H1 (cell line): ENCODE measurements around the gene KIZ. TPM values are rescaled to one million over a fixed set of nuclear protein-coding genes. Genes with fewer than 3 reads are reported as not detected.

Source experiments
- CTCF ChIA-PET: fragments of 300-600 bp; sonication (Branson Sonifier 250); formaldehyde crosslinking; loops from one replicate; lab custom pipeline; 2021; ENCODE audit not compliant: partially characterized antibody; lab: Charles Lee
- POLR2A ChIA-PET: fragments of 300-600 bp; sonication (Branson Sonifier 250); formaldehyde crosslinking; loops from one replicate; lab custom pipeline; 2021; ENCODE audit warnings: inconsistent platforms; ENCODE audit not compliant: partially characterized antibody; lab: Charles Lee
- DNase-seq, 2 experiments: peaks; one replicate each; pipeline versions ENCODE4 v3.0.0 to v3.0.0-alpha.2; 2010 to 2022; ENCODE audit warnings: low spot score in 2 of 2, low read depth in 1 of 2, mixed read lengths in 1 of 2
- FAIRE-seq: peaks from 2 replicates; lab custom pipeline; 2011; peaks lifted over from hg19 to GRCh38; lab: Jason Lieb, UNC
- H2AFZ ChIP-seq: 2 replicates; pipeline ENCODE4 v1.8.1; 2012; ENCODE audit warnings: low read length, inconsistent platforms
- H2AK5ac ChIP-seq: 2 replicates; pipeline ENCODE4 v1.6.1; 2013; ENCODE audit warnings: low read depth, low read length
- H2BK120ac ChIP-seq: replicated peaks from 2 replicates; pipeline ENCODE3; 2013; ENCODE audit warnings: low read depth, low read length, inconsistent platforms
- H2BK12ac ChIP-seq: 2 replicates; pipeline ENCODE4 v1.6.1; 2013; ENCODE audit warnings: low read depth, low read length
- H2BK15ac ChIP-seq: 2 replicates; pipeline ENCODE4 v1.6.1; 2013; ENCODE audit warnings: low read length
- H2BK20ac ChIP-seq: 2 replicates; pipeline ENCODE4 v1.6.1; 2013; ENCODE audit warnings: low read length
- H2BK5ac ChIP-seq: 2 replicates; pipeline ENCODE4 v1.6.1; 2013; ENCODE audit warnings: low read depth, low read length
- H3K14ac ChIP-seq: 2 replicates; pipeline ENCODE4 v1.6.1; 2013; ENCODE audit warnings: inconsistent platforms; ENCODE audit not compliant: insufficient read length
- H3K18ac ChIP-seq: 2 replicates; pipeline ENCODE4 v1.6.1; 2013; ENCODE audit warnings: low read length; ENCODE audit errors: extremely low read depth
- H3K23ac ChIP-seq: 2 replicates; pipeline ENCODE4 v1.6.1; 2013; ENCODE audit warnings: inconsistent platforms; ENCODE audit not compliant: insufficient read length
- H3K23me2 ChIP-seq: 2 replicates; pipeline ENCODE4 v1.6.1; 2013; ENCODE audit warnings: low read depth, low read length
- H3K27ac ChIP-seq: 2 replicates; pipeline ENCODE4 v1.6.1; 2011; ENCODE audit warnings: low read depth, low read length, inconsistent platforms
- H3K27me3 ChIP-seq, 4 experiments: replicated peaks in 1 of 4; 1 replicate in 1 of 4; 2 replicates in 3 of 4; pipeline versions ENCODE4 v1.6.1 to v1.8.1; 2011 to 2013; ENCODE audit warnings: low read length in 3 of 4, mild to moderate bottlenecking in 3 of 4, inconsistent platforms in 2 of 4, mixed read lengths in 2 of 4, moderate library complexity in 1 of 4; ENCODE audit not compliant: control insufficient read depth in 3 of 4, insufficient read depth in 3 of 4; ENCODE audit errors: extremely low read depth in 1 of 4
- H3K36me3 ChIP-seq, 4 experiments: 2 replicates each; pipeline versions ENCODE4 v1.6.1 to v1.8.1; 2011 to 2013; ENCODE audit warnings: mild to moderate bottlenecking in 4 of 4, low read length in 3 of 4, moderate library complexity in 2 of 4, control low read depth in 1 of 4, inconsistent platforms in 1 of 4; ENCODE audit not compliant: insufficient read depth in 4 of 4, control insufficient read depth in 2 of 4
- H3K4ac ChIP-seq: replicated peaks from 2 replicates; pipeline ENCODE3; 2013; ENCODE audit warnings: low read length, low read depth, mixed read lengths, inconsistent platforms; ENCODE audit not compliant: insufficient read length
- H3K4me1 ChIP-seq, 4 experiments: replicated peaks in 1 of 4; 1 replicate in 1 of 4; 2 replicates in 3 of 4; pipeline versions ENCODE4 v1.6.1 to v1.8.1; 2011 to 2013; ENCODE audit warnings: low read length in 3 of 4, inconsistent platforms in 2 of 4, mixed read lengths in 1 of 4; ENCODE audit not compliant: insufficient read depth in 4 of 4, control insufficient read depth in 3 of 4
- H3K4me2 ChIP-seq, 2 experiments: 2 replicates each; pipeline versions ENCODE4 v1.6.1 to v1.8.1; 2011 to 2013; ENCODE audit warnings: low read depth in 2 of 2, low read length in 2 of 2, control low read depth in 1 of 2, inconsistent platforms in 1 of 2, mild to moderate bottlenecking in 1 of 2; ENCODE audit not compliant: insufficient read depth in 1 of 2
- H3K4me3 ChIP-seq, 4 experiments: fragments of 200-600, 300-600 bp in 1 of 4; sonication (generic), shearing (Covaris generic), sonication (Bioruptor Twin) in 1 of 4; 2 replicates each; pipeline versions ENCODE4 v1.5.1 to v1.8.1; 2011 to 2016; ENCODE audit warnings: low read length in 4 of 4, low read depth in 3 of 4, control low read depth in 2 of 4, inconsistent platforms in 2 of 4, mild to moderate bottlenecking in 2 of 4, mixed read lengths in 1 of 4, moderate library complexity in 1 of 4; ENCODE audit not compliant: insufficient read depth in 2 of 4; ENCODE audit errors: extremely low read depth in 1 of 4
- H3K56ac ChIP-seq: replicated peaks from 2 replicates; pipeline ENCODE3; 2013; ENCODE audit warnings: low read depth, mild to moderate bottlenecking, mixed read lengths, low read length, inconsistent platforms; ENCODE audit not compliant: insufficient read length
- H3K79me1 ChIP-seq: 2 replicates; pipeline ENCODE4 v1.6.1; 2013; ENCODE audit warnings: low read depth, low read length, control low read depth
- H3K79me2 ChIP-seq, 2 experiments: 2 replicates each; pipeline versions ENCODE4 v1.6.1 to v1.8.1; 2012 to 2013; ENCODE audit warnings: low read length in 2 of 2, mild to moderate bottlenecking in 2 of 2, inconsistent platforms in 1 of 2; ENCODE audit not compliant: insufficient read depth in 2 of 2, control insufficient read depth in 1 of 2
- H3K9ac ChIP-seq, 4 experiments: replicated peaks in 1 of 4; 1 replicate in 1 of 4; 2 replicates in 3 of 4; pipeline versions ENCODE4 v1.6.1 to v1.8.1; 2011 to 2013; ENCODE audit warnings: low read depth in 3 of 4, low read length in 3 of 4, control low read depth in 2 of 4, mild to moderate bottlenecking in 2 of 4, moderate library complexity in 2 of 4, inconsistent platforms in 1 of 4; ENCODE audit errors: extremely low read depth in 1 of 4
- H3K9me3 ChIP-seq, 2 experiments: 2 replicates each; pipeline versions ENCODE4 v1.6.1 to v1.8.1; 2012 to 2013; ENCODE audit warnings: mild to moderate bottlenecking in 2 of 2, moderate library complexity in 2 of 2, control low read depth in 1 of 2, inconsistent platforms in 1 of 2, low read depth in 1 of 2, low read length in 1 of 2, mixed read lengths in 1 of 2; ENCODE audit not compliant: insufficient read depth in 2 of 2
- H4K20me1 ChIP-seq, 2 experiments: replicated peaks in 1 of 2; 2 replicates each; pipeline versions ENCODE3 to v1.8.1; 2011 to 2013; ENCODE audit warnings: inconsistent platforms in 2 of 2, low read length in 2 of 2, mild to moderate bottlenecking in 1 of 2; ENCODE audit not compliant: insufficient read depth in 2 of 2, control insufficient read depth in 1 of 2
- H4K5ac ChIP-seq: 2 replicates; pipeline ENCODE4 v1.6.1; 2013; ENCODE audit warnings: low read length, low read depth, mixed read lengths, inconsistent platforms; ENCODE audit not compliant: insufficient read length
- H4K8ac ChIP-seq: 2 replicates; pipeline ENCODE4 v1.8.0; 2013; ENCODE audit warnings: mild to moderate bottlenecking, moderate library complexity, low read length, inconsistent platforms; ENCODE audit not compliant: insufficient read depth; ENCODE audit errors: extremely low read depth
- H4K91ac ChIP-seq: replicated peaks from 2 replicates; pipeline ENCODE3; 2013; ENCODE audit warnings: low read length, mixed read lengths, inconsistent platforms; ENCODE audit not compliant: insufficient read length
- ATF3 ChIP-seq: IDR thresholded peaks from 2 replicates; pipeline ENCODE4 v1.6.1; 2011; ENCODE audit warnings: low read depth, mild to moderate bottlenecking, low read length; ENCODE audit not compliant: insufficient read depth
- BRCA1 ChIP-seq: IDR thresholded peaks from 2 replicates; pipeline ENCODE4 v1.6.1; 2012; ENCODE audit warnings: low read depth, low read length, improper control_type of control experiment
- CHD1 ChIP-seq: IDR thresholded peaks from 2 replicates; pipeline ENCODE4 v1.6.1; 2012; ENCODE audit warnings: low read depth, low read length, improper control_type of control experiment
- CREB1 ChIP-seq: IDR thresholded peaks from 2 replicates; pipeline ENCODE4 v1.6.1; 2012; ENCODE audit warnings: inconsistent platforms
- EZH2 ChIP-seq: fragments of 200-600 bp; sonication (generic); IDR thresholded peaks from 2 replicates; pipeline ENCODE4 v1.7.1; 2012; ENCODE audit warnings: low read depth, mild to moderate bottlenecking, moderate library complexity, low read length, inconsistent platforms; ENCODE audit not compliant: severe bottlenecking
- GTF2F1 ChIP-seq: IDR thresholded peaks from 2 replicates; pipeline ENCODE4 v1.6.1; 2012; ENCODE audit warnings: low read depth, low read length, improper control_type of control experiment, borderline replicate concordance
- MAFK ChIP-seq: IDR thresholded peaks from 2 replicates; pipeline ENCODE4 v1.6.1; 2012; ENCODE audit warnings: low read depth, mild to moderate bottlenecking, improper control_type of control experiment, low read length
- NANOG ChIP-seq: IDR thresholded peaks from 2 replicates; pipeline ENCODE4 v1.6.1; 2011; ENCODE audit warnings: low read length, low read depth, mild to moderate bottlenecking, inconsistent platforms; ENCODE audit not compliant: insufficient read depth, poor library complexity, severe bottlenecking
- POLR2A ChIP-seq, 2 experiments: IDR thresholded peaks; 1 replicate in 1 of 2; 2 replicates in 1 of 2; pipeline ENCODE4 v1.6.1; 2011; ENCODE audit warnings: low read depth in 2 of 2, low read length in 2 of 2, mild to moderate bottlenecking in 2 of 2; ENCODE audit errors: control extremely low read depth in 1 of 2
- RAD21 ChIP-seq, 2 experiments: IDR thresholded peaks in 1 of 2; conservative IDR thresholded peaks in 1 of 2; 2 replicates each; pipeline ENCODE4 v1.6.1; 2011; ENCODE audit warnings: low read depth in 2 of 2, low read length in 2 of 2, improper control_type of control experiment in 1 of 2, inconsistent platforms in 1 of 2, mild to moderate bottlenecking in 1 of 2, moderate library complexity in 1 of 2
- SP2 ChIP-seq: IDR thresholded peaks from 2 replicates; pipeline ENCODE4 v1.6.1; 2012; ENCODE audit warnings: mild to moderate bottlenecking, low read length, inconsistent platforms
- TAF7 ChIP-seq: optimal IDR thresholded peaks from 2 replicates; pipeline ENCODE3; 2011; ENCODE audit warnings: low read depth, mild to moderate bottlenecking, inconsistent platforms, low read length, moderate library complexity, borderline replicate concordance
- WGBS, 2 experiments: shearing (Covaris generic) in 1 of 2; methylation state at CpG; one replicate each; pipeline versions ENCODE4 v1.1.6 to v1.1.7; 2013 to 2015; ENCODE audit warnings: low lambda C conversion rate in 2 of 2, mixed read lengths in 2 of 2, inconsistent platforms in 1 of 2, low coverage in 1 of 2, missing lambda C conversion rate in 1 of 2; ENCODE audit not compliant: insufficient replicate concordance in 2 of 2, insufficient coverage in 1 of 2, insufficient read length in 1 of 2; ENCODE audit errors: extremely low coverage in 1 of 2, missing lambda C conversion rate in 1 of 2; 5-methylcytosine and 5-hydroxymethylcytosine counted together
- polyA plus RNA-seq, 7 experiments: library from polyadenylated mRNA; depleted of rRNA in 3 of 7; stranded (reverse) in 5 of 7; unstranded in 2 of 7; fragments of >200 nt in 5 of 7; fragments of 200-250 nt in 2 of 7; gene quantifications; 1 replicate in 5 of 7; 2 replicates in 1 of 7; 4 replicates in 1 of 7; pipeline versions ENCODE4 v1.2.1 to v1.2.3, GENCODE V29; 2011 to 2013; ENCODE audit warnings: missing spikeins in 2 of 7, mixed read lengths in 2 of 7
- total RNA-seq: library from RNA; stranded (reverse); fragmentation: NEBNext Ultra II Directional; extraction: Animal tissue kit (Norgen Biotek cat#: 25700); gene quantifications from 2 replicates; pipeline ENCODE4 v1.2.1, GENCODE V29; 2021
- TF ChIP-seq, protein P1 (sequence below): IDR thresholded peaks from 2 replicates; pipeline ENCODE4 v1.6.1; 2011; ENCODE audit warnings: low read length, improper control_type of control experiment

Gene KIZ
- total and polyA plus RNA-seq, 2 of the 8 experiments (the other 6 are each of a cell fraction or from before 2014, with no cell fraction given): 13.0 to 51.7 TPM

GRCh38 chr20:21162631-21163030 is 36.7 kb downstream of the KIZ start:
- DNase-seq: no peak
- no peak for FAIRE-seq
- H2BK15ac ChIP-seq: no peak overlapping the region
- no peak overlapping the region for H4K5ac ChIP-seq
- H3K27ac ChIP-seq: no peak overlapping the region; the same call in 1 of the 2 replicates
- no peak overlapping the region for H4K91ac ChIP-seq
- no peak overlapping the region for H4K8ac ChIP-seq
- H3K18ac ChIP-seq: no peak overlapping the region
- no peaks in the 10 kb centered on the region for H3K79me2 ChIP-seq
- no peaks in the 10 kb centered on the region for H3K79me1 ChIP-seq
- H3K56ac ChIP-seq: no peak overlapping the region
- H3K14ac ChIP-seq: no peak overlapping the region
- H4K20me1 ChIP-seq: no peaks in the 10 kb centered on the region
- ChIA-PET POLR2A (interaction anchor here (1.1 kb wide), 1 partner anchor 29 kb away, joined by 3 read pairs; no protein-coding TSS in a partner anchor), CTCF (no interaction called here)
- peaks cover 0 to 10% (median 6%) of the 10 kb centered on the region in 4 experiments; a peak in 1 of 8 replicates for H3K36me3 ChIP-seq
- no peak overlapping the region for H3K4me3 ChIP-seq
- no peak overlapping the region for H3K4ac ChIP-seq
- no peak overlapping the region for H2BK20ac ChIP-seq
- H3K23me2 ChIP-seq: no peaks in the 10 kb centered on the region
- no peak overlapping the region for H2BK12ac ChIP-seq
- H3K9ac ChIP-seq: no peak overlapping the region
- no peak overlapping the region for H2AFZ ChIP-seq
- no peak overlapping the region for H3K4me2 ChIP-seq
- H3K4me1 ChIP-seq: no peaks in the 10 kb centered on the region
- no peaks in the 10 kb centered on the region for H3K27me3 ChIP-seq
- 84% methylated on average over 3 of the region's 3 CpGs; no CpG with 5 or more reads in 1 of the 2 experiments for WGBS, 2 experiments
- H2BK120ac ChIP-seq: no peak overlapping the region
- no peaks in the 10 kb centered on the region for H3K9me3 ChIP-seq
- no peak overlapping the region for H3K23ac ChIP-seq
- no peak overlapping the region for H2AK5ac ChIP-seq
- H2BK5ac ChIP-seq: no peak overlapping the region
- TF ChIP-seq BRCA1: no peak
- TF ChIP-seq CHD1: no peak
- no peak for TF ChIP-seq RAD21 (IDR thresholded peaks at IDR 0.05 in 1 of 2, conservative IDR thresholded peaks at IDR 0.05 in 1 of 2; ENCODE audit: low read depth in 2 of 2, low read length in 2 of 2)
- no peak for TF ChIP-seq EZH2
- no peak for TF ChIP-seq POLR2A (IDR thresholded peaks at IDR 0.05; ENCODE audit: control extremely low read depth in 1 of 2, low read depth in 2 of 2, low read length in 2 of 2)
- TF ChIP-seq, protein P1, sequence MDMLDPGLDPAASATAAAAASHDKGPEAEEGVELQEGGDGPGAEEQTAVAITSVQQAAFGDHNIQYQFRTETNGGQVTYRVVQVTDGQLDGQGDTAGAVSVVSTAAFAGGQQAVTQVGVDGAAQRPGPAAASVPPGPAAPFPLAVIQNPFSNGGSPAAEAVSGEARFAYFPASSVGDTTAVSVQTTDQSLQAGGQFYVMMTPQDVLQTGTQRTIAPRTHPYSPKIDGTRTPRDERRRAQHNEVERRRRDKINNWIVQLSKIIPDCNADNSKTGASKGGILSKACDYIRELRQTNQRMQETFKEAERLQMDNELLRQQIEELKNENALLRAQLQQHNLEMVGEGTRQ: no peak
- TF ChIP-seq ATF3: no peak
- no peak for TF ChIP-seq SP2
- TF ChIP-seq TAF7: no peak
- TF ChIP-seq GTF2F1: no peak
- no peak for TF ChIP-seq MAFK
- TF ChIP-seq CREB1: no peak
- no peak for TF ChIP-seq NANOG
